ENCODE data around the gene ZC3HAV1.

DNA sequence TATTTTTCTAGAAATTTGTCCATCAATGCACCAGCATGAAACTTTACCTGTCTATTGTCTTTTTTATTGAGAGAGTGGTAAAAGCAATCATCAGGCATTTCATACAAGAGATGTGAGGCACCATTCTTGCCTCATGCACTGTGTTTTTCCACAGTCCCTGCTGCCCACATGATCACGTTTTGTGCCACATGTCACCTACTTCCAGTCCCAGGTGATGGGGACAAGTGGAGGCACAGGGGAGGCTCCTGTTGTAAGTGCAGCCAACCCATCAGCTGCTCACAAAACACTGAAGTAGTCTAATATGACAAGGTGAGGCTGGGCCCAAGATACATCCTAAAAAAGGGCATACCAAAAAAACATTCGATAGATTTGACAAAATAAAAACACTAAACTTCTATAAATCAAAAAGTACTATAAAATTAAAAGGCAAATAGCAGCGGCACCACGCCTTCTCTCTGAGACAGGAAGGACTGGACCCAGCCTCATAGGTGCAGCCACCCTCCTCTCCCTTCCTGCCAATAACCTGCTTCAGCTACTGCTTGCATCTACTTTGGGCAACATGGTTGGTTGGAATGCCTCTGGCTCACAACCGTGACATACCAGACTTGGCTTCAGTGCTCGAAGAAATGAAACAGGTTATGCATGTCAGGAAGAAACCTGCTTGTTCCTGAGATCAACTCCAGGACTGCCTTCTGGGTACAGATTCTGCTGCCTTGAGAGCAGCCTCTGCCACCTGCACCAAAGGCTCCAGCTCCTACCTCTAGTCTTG, 76.0 kb downstream of the ZC3HAV1 start:
- TF ChIP-seq, protein P1, sequence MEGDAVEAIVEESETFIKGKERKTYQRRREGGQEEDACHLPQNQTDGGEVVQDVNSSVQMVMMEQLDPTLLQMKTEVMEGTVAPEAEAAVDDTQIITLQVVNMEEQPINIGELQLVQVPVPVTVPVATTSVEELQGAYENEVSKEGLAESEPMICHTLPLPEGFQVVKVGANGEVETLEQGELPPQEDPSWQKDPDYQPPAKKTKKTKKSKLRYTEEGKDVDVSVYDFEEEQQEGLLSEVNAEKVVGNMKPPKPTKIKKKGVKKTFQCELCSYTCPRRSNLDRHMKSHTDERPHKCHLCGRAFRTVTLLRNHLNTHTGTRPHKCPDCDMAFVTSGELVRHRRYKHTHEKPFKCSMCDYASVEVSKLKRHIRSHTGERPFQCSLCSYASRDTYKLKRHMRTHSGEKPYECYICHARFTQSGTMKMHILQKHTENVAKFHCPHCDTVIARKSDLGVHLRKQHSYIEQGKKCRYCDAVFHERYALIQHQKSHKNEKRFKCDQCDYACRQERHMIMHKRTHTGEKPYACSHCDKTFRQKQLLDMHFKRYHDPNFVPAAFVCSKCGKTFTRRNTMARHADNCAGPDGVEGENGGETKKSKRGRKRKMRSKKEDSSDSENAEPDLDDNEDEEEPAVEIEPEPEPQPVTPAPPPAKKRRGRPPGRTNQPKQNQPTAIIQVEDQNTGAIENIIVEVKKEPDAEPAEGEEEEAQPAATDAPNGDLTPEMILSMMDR (IDR thresholded peaks at IDR 0.05 in 2 of 3, conservative IDR thresholded peaks at IDR 0.05 in 1 of 3; ENCODE audit: insufficient read depth in 2 of 3, low read depth in 1 of 3, low read length in 3 of 3): no peak
- TF ChIP-seq, protein P2, sequence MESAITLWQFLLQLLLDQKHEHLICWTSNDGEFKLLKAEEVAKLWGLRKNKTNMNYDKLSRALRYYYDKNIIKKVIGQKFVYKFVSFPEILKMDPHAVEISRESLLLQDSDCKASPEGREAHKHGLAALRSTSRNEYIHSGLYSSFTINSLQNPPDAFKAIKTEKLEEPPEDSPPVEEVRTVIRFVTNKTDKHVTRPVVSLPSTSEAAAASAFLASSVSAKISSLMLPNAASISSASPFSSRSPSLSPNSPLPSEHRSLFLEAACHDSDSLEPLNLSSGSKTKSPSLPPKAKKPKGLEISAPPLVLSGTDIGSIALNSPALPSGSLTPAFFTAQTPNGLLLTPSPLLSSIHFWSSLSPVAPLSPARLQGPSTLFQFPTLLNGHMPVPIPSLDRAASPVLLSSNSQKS (CRISPR knock-in tag; IDR thresholded peaks at IDR 0.05): no peak
- no peak for TF ChIP-seq EZH2 (IDR thresholded peaks at IDR 0.05; ENCODE audit: borderline replicate concordance, low read depth, low read length)
- TF ChIP-seq, protein P3, sequence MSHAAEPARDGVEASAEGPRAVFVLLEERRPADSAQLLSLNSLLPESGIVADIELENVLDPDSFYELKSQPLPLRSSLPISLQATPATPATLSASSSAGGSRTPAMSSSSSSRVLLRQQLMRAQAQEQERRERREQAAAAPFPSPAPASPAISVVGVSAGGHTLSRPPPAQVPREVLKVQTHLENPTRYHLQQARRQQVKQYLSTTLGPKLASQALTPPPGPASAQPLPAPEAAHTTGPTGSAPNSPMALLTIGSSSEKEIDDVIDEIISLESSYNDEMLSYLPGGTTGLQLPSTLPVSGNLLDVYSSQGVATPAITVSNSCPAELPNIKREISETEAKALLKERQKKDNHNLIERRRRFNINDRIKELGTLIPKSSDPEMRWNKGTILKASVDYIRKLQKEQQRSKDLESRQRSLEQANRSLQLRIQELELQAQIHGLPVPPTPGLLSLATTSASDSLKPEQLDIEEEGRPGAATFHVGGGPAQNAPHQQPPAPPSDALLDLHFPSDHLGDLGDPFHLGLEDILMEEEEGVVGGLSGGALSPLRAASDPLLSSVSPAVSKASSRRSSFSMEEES (CRISPR knock-in tag; IDR thresholded peaks at IDR 0.05): no peak
- no peak for TF ChIP-seq POLR2A (conservative IDR thresholded peaks at IDR 0.05)
- no peak for TF ChIP-seq HSF4 (CRISPR knock-in tag; IDR thresholded peaks at IDR 0.05; ENCODE audit: borderline replicate concordance)
- no peak for TF ChIP-seq NR2C1 (IDR thresholded peaks at IDR 0.05)
- no peak for TF ChIP-seq NR2C1 (tag; IDR thresholded peaks at IDR 0.05)
- TF ChIP-seq, protein P4, sequence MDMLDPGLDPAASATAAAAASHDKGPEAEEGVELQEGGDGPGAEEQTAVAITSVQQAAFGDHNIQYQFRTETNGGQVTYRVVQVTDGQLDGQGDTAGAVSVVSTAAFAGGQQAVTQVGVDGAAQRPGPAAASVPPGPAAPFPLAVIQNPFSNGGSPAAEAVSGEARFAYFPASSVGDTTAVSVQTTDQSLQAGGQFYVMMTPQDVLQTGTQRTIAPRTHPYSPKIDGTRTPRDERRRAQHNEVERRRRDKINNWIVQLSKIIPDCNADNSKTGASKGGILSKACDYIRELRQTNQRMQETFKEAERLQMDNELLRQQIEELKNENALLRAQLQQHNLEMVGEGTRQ (CRISPR knock-in tag; IDR thresholded peaks at IDR 0.05): no peak

Data from K562 (cell line).